GM12892 (cell line): Measurements from ENCODE around the gene YWHAH.

Experiments
- POLR2AphosphoS5 ChIP-seq: IDR thresholded peaks from 2 replicates; pipeline ENCODE4 v1.6.1; 2011; ENCODE audit warnings: low read depth, low read length, control low read depth
- TAF1 ChIP-seq: IDR thresholded peaks from 2 replicates; pipeline ENCODE4 v1.6.1; 2011; ENCODE audit warnings: low read depth, mild to moderate bottlenecking, control low read depth, low read length, borderline replicate concordance

DNA sequence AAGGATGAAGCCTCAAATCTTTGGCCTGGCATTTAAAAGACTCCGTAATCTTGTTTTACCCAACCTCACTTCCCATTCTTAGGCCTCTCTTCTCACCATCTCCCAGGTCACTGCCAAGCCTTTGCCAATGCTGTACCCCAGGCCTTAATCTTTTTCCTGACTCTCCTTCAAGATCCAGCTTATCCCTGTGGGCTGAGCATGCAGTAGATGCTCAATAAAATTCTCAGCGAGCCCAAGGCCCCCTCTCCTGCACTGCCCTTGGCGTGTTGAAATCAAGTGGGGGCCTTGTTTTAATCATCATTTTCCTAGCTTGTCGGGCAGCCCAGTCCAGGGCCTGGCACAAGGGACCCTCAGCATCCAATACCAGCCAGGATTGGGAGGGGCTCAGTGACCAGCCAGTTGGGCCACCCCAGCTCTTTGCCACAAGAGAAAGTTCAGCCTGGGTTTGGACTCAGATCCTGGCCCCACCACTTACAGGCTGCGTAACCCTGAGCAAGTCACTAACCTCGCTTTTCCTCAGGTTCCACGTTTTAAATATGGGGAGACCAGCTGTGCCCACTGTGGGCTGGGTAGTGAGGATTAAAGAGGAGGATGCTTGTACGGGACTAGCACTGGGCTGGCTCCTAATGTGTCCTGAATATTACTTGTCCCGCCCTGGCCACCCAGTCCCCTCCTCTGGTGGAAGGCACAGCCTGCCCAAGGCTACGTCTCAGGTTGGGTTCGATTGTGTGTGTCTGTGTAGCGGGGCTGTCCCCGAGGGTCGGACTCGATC is 943 bp upstream of the YWHAH start:
- TF ChIP-seq POLR2AphosphoS5 (no peak), TAF1 (no peak)
